Measurements from ENCODE around the gene FNBP1L.

DNA sequence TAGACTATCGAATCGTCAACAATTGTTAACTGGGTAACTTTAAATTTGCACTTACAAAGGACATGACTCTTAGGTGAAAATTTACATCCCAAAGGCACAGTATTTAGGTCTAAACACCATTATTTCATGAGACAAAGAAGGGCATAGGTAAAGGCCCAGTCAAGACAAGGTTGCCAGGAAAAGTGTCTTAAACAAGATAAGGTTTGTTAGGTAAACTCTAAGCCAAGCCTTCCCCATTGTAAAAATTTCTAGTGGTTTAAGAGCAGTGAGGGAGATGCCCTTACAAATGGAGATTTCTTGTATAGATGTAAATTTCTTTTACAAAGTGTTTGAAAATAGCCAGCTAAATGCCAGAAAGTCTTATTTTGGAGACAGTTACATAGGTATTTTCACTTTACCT, 36.9 kb upstream of the FNBP1L start:
- no peak for TF ChIP-seq POLR2A (IDR thresholded peaks at IDR 0.05)
- TF ChIP-seq, protein P1, sequence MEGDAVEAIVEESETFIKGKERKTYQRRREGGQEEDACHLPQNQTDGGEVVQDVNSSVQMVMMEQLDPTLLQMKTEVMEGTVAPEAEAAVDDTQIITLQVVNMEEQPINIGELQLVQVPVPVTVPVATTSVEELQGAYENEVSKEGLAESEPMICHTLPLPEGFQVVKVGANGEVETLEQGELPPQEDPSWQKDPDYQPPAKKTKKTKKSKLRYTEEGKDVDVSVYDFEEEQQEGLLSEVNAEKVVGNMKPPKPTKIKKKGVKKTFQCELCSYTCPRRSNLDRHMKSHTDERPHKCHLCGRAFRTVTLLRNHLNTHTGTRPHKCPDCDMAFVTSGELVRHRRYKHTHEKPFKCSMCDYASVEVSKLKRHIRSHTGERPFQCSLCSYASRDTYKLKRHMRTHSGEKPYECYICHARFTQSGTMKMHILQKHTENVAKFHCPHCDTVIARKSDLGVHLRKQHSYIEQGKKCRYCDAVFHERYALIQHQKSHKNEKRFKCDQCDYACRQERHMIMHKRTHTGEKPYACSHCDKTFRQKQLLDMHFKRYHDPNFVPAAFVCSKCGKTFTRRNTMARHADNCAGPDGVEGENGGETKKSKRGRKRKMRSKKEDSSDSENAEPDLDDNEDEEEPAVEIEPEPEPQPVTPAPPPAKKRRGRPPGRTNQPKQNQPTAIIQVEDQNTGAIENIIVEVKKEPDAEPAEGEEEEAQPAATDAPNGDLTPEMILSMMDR (IDR thresholded peaks at IDR 0.05) = no peak

All from right lobe of liver (tissue), 4 donors.